ENCODE results near the gene NPPC. TPM values are rescaled to one million over a fixed set of nuclear protein-coding genes. Genes with fewer than 3 reads are reported as not detected.

Gene NPPC
- total RNA-seq, 1 donor = not detected

Other genes starting within 250 kb of the NPPC start
- 1,408 TPM for gene PTMA, start 217.9 kb downstream of the NPPC start, total RNA-seq
- gene PDE6D, start 145.1 kb downstream of the NPPC start, total RNA-seq = 11.5 TPM
- gene COPS7B, start 140.0 kb downstream of the NPPC start, total RNA-seq = 13.6 TPM
- gene DIS3L2, start 35.3 kb upstream of the NPPC start, total RNA-seq = 26.8 TPM

All from mononuclear cell (primary cell).